PFSK-1 (cell line): Measurements from ENCODE around the gene TBX3.

ENCODE experiments used
- FOXP2 ChIP-seq: optimal IDR thresholded peaks from 2 replicates; pipeline ENCODE3; 2011; ENCODE audit warnings: borderline replicate concordance, control low read depth, inconsistent platforms; ENCODE audit not compliant: insufficient read depth; ENCODE audit errors: extremely low read length, extremely low read depth
- POLR2AphosphoS5 ChIP-seq: IDR thresholded peaks from 2 replicates; pipeline ENCODE4 v1.6.1; 2012; ENCODE audit warnings: low read depth, mild to moderate bottlenecking, control low read depth, low read length, moderate library complexity
- SIN3A ChIP-seq: IDR thresholded peaks from 2 replicates; pipeline ENCODE4 v1.6.1; 2012; ENCODE audit warnings: mild to moderate bottlenecking, low read length, moderate library complexity, borderline replicate concordance; ENCODE audit not compliant: insufficient read depth
- TAF1 ChIP-seq: IDR thresholded peaks from 2 replicates; pipeline ENCODE4 v1.6.1; 2012; ENCODE audit warnings: low read length, control low read depth, borderline replicate concordance; ENCODE audit not compliant: insufficient read depth
- TF ChIP-seq, protein P1 (sequence below), 2 experiments: IDR thresholded peaks; 2 replicates each; pipeline versions ENCODE4 v1.6.1 to v1.8.0; 2011 to 2012; ENCODE audit warnings: low read depth in 2 of 2, low read length in 2 of 2, control low read depth in 1 of 2, inconsistent platforms in 1 of 2, mild to moderate bottlenecking in 1 of 2, moderate library complexity in 1 of 2; ENCODE audit not compliant: insufficient read depth in 1 of 2

DNA sequence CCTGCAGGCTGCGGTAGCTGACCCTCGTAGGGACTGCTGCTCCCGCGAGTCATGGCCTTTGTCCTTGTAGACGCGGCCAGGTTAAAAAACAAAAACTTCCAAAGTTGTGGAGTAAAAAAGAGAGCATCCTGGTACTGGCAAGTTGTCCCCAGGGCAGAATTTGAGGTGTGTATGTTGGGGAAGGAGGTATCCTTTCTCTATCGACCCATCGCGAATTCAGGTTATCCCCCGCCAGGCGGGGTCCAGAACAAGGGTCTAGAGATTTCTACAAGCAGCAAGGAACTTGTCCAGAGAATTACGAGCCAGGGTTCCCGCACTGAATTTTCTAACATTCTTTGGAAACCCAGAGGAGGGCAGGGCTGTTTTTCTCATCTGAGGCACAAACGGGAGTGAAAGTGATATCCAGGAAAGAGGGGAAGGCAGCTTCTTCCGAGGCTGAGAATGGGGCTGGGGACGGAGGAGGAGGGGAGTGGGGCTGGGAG lies 16.3 kb downstream of the TBX3 start:
- no peak for TF ChIP-seq TAF1
- TF ChIP-seq SIN3A, result no peak
- TF ChIP-seq, protein P1, sequence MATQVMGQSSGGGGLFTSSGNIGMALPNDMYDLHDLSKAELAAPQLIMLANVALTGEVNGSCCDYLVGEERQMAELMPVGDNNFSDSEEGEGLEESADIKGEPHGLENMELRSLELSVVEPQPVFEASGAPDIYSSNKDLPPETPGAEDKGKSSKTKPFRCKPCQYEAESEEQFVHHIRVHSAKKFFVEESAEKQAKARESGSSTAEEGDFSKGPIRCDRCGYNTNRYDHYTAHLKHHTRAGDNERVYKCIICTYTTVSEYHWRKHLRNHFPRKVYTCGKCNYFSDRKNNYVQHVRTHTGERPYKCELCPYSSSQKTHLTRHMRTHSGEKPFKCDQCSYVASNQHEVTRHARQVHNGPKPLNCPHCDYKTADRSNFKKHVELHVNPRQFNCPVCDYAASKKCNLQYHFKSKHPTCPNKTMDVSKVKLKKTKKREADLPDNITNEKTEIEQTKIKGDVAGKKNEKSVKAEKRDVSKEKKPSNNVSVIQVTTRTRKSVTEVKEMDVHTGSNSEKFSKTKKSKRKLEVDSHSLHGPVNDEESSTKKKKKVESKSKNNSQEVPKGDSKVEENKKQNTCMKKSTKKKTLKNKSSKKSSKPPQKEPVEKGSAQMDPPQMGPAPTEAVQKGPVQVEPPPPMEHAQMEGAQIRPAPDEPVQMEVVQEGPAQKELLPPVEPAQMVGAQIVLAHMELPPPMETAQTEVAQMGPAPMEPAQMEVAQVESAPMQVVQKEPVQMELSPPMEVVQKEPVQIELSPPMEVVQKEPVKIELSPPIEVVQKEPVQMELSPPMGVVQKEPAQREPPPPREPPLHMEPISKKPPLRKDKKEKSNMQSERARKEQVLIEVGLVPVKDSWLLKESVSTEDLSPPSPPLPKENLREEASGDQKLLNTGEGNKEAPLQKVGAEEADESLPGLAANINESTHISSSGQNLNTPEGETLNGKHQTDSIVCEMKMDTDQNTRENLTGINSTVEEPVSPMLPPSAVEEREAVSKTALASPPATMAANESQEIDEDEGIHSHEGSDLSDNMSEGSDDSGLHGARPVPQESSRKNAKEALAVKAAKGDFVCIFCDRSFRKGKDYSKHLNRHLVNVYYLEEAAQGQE (IDR thresholded peaks at IDR 0.05; ENCODE audit: insufficient read depth in 1 of 2, low read depth in 2 of 2, low read length in 2 of 2), result no peak
- TF ChIP-seq POLR2AphosphoS5, result no peak
- TF ChIP-seq FOXP2, result no peak
